Bronchial epithelial cell (primary cell): ENCODE data around the gene CSMD2. TPM values are rescaled to one million over a fixed set of nuclear protein-coding genes. Genes with fewer than 3 reads are reported as not detected.
A peak's percentile ranks its signal among the peaks of the same experiment; 100 is the strongest.

Experiments used
- DNase-seq: peaks from one replicate; pipeline ENCODE4 v3.0.0-alpha.2; 2010; ENCODE audit warnings: low read depth
- FAIRE-seq: peaks from 2 replicates; lab custom pipeline; 2011; peaks lifted over from hg19 to GRCh38; lab: Jason Lieb, UNC
- H3K27me3 ChIP-seq: 2 replicates; pipeline ENCODE4 v1.5.1; 2011; ENCODE audit warnings: low read length; ENCODE audit not compliant: control insufficient read depth, insufficient read depth
- H3K36me3 ChIP-seq: 2 replicates; pipeline ENCODE4 v1.5.1; 2011; ENCODE audit warnings: low read length; ENCODE audit not compliant: control insufficient read depth, insufficient read depth
- H3K4me3 ChIP-seq: 2 replicates; pipeline ENCODE4 v1.5.1; 2011; ENCODE audit warnings: mild to moderate bottlenecking, low read depth, low read length, control low read depth
- CTCF ChIP-seq: IDR thresholded peaks from 2 replicates; pipeline ENCODE4 v1.5.1; 2011; ENCODE audit warnings: mild to moderate bottlenecking, moderate library complexity, low read length, control low read depth, inconsistent platforms; ENCODE audit not compliant: insufficient read depth, severe bottlenecking
- total RNA-seq: library from RNA; depleted of rRNA; stranded (reverse); fragments of >200 nt; gene quantifications from 2 replicates; pipeline ENCODE4 v1.2.1, GENCODE V29; 2014

CSMD2 gene
- total RNA-seq, 1 donor from 2014 or later: not detected

- Histone ChIP-seq H3K4me3 (no peak overlapping the region), H3K27me3 (no peaks in the 10 kb centered on the region), H3K36me3 (no peaks in the 10 kb centered on the region)
- no peak for TF ChIP-seq CTCF
- FAIRE-seq: peak; percentile 77
- DNase-seq: no peak
Observed at GRCh38 chr1:33575324-33575879, 589.6 kb downstream of the CSMD2 start.

GRCh38 chr1:33573661-33574060, 591.4 kb downstream of the CSMD2 start:
- no peak for DNase-seq
- no peak for FAIRE-seq
- H3K27me3 ChIP-seq: no peaks in the 10 kb centered on the region
- H3K36me3 ChIP-seq: no peaks in the 10 kb centered on the region
- no peak for TF ChIP-seq CTCF
- H3K4me3 ChIP-seq: no peak overlapping the region

DNA sequence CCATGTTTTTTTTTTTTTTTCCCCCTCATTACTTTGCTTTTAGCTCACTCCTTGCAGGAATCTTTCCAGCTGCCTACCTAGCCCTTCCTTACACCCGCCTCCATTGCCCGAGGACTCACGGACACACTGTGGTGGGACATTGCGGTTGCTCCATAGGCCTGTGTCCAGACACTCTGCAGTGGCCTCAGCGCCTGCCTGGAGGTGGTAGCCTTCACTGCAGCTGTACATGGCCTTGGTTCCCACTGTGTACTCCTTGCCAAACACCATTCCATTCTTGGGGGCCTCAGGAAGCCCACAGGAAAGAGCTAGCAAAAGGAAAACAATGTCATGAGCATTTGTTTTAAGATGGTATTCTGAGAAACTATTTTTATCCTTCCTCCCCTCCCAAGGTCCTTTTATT, 592.6 kb downstream of the CSMD2 start:
- no peaks in the 10 kb centered on the region for H3K27me3 ChIP-seq

DNA sequence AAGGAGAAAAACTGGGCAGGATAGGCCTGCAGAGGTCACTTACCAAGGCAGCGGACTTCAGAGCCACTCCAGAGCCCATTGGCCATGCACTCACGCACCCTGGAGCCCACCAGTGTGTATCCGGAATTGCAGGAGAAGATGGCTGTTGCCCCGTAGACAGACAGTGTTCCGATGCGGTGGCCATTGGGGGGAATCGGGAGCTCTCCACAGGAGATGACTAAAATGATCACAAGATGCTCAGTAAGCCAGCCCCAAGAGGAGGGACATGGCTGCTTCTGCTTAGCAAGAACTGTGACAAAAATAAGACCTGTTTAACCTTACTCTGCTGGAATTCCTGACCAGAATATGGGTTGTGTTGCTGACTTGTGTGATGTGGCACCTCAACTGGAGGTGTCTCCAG, 595.7 kb downstream of the CSMD2 start:
- FAIRE-seq: no peak
- no peaks in the 10 kb centered on the region for H3K27me3 ChIP-seq
- no peak for TF ChIP-seq CTCF
- no peak for DNase-seq
- no peak overlapping the region for H3K4me3 ChIP-seq
- no peaks in the 10 kb centered on the region for H3K36me3 ChIP-seq

More for the DNA sequence above, 592.6 kb downstream of the CSMD2 start:
- DNase-seq (no peak), FAIRE-seq (peak; percentile 75)
- TF ChIP-seq CTCF: no peak
- Histone ChIP-seq H3K36me3 (no peaks in the 10 kb centered on the region), H3K4me3 (no peak overlapping the region)

DNA sequence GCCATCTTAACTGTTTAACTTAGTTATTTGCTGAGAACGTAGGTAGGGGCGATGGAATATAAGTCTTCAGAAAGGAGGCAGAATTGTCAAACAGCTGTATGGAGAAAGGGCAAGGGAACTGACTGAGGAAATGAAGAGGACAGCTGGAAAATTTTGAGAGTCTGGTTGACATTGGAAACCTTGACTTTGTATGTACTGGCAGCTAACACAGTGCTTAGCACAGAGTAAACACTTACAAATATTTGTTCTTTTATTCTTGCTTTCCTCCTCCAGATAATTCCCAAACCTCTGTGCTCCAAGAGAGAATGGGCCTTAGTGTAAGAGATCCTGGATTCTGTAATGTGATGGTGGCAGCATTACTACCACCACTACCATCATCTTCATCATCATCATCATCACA, 601.3 kb downstream of the CSMD2 start:
- no peaks in the 10 kb centered on the region for H3K27me3 ChIP-seq
- DNase-seq: no peak
- no peak for FAIRE-seq
- no peak overlapping the region for H3K4me3 ChIP-seq
- no peak for TF ChIP-seq CTCF
- H3K36me3 ChIP-seq: no peaks in the 10 kb centered on the region

DNA sequence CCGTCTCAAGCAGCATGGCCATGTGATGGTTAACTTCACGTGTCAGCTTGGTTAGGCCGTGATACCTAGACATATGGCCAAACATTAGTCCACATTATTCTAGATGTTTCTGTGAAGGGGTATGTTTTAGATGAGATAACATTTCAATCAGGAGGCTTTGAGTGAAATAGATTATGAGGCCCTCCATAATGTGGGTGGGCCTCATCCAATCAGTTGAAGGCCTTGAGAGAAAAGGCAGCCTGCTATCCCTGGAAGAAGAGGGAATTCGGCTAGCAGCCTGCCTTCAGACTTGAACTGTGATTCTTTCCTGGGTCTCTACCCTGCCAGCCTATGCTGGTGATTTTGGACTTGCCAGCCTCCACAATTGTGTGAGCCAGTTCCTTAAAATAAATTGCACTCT, 602.5 kb downstream of the CSMD2 start:
- Histone ChIP-seq H3K36me3 (no peaks in the 10 kb centered on the region), H3K27me3 (no peaks in the 10 kb centered on the region), H3K4me3 (no peak overlapping the region)
- TF ChIP-seq CTCF: no peak
- FAIRE-seq: no peak
- DNase-seq: no peak
